Tibial nerve (tissue), 4 donors: Measurements from ENCODE around the gene TMEM204.

ENCODE experiments used
- CTCF ChIP-seq, 5 experiments: fragments of 200-600 bp in 3 of 5; fragments of 450-650 bp in 2 of 5; sonication (generic) in 3 of 5; IDR thresholded peaks; one replicate each; pipeline ENCODE4 v1.5.1; 2016 to 2019; ENCODE audit warnings: antibody characterized with exemption in 5 of 5, mild to moderate bottlenecking in 3 of 5, moderate library complexity in 2 of 5
- EP300 ChIP-seq, 2 donors: sonication (generic); formaldehyde crosslinking; IDR thresholded peaks; one replicate each; pipeline ENCODE4 v1.6.1; 2017; ENCODE audit warnings: antibody characterized with exemption in 2 of 2, mild to moderate bottlenecking in 1 of 2

- TF ChIP-seq CTCF (IDR thresholded peaks at IDR 0.05), result no peak
- no peak for TF ChIP-seq EP300 (IDR thresholded peaks at IDR 0.05)
Measured at GRCh38 chr16:1540556-1540855, 7.0 kb downstream of the TMEM204 start.
